GM19463 (cell line): ENCODE measurements around the gene PIGBOS1.

Experiments used
- ATAC-seq: cut with Tn5 transposase; IDR thresholded peaks from one replicate; pipeline ENCODE4 v1.9.1; 2021; ENCODE audit warnings: mild to moderate bottlenecking, moderate library complexity; ENCODE audit not compliant: unreplicated experiment

Gene PIGBOS1

GRCh38 chr15:55318588-55319494 lies at the start of gene PIGBOS1, which contains the start of gene PIGB:
Gene PIGBOS1, minus strand, starts transcription at chr15:55319123. Its CDS starts 1,331 bp downstream, at chr15:55317792.
Gene PIGB, plus strand, starts transcription at chr15:55319222. Its CDS starts 29 bp downstream, at chr15:55319251.
- ATAC-seq: peak; percentile 91

- no peak for ATAC-seq
Measured at GRCh38 chr15:55366981-55367380, 48.1 kb upstream of the PIGBOS1 start.

- ATAC-seq: no peak
Measured at GRCh38 chr15:55362641-55363040, 43.7 kb upstream of the PIGBOS1 start.

- ATAC-seq: no peak
Measured at GRCh38 chr15:55361048-55361447, 42.1 kb upstream of the PIGBOS1 start.

GRCh38 chr15:55360256-55360655 lies 41.3 kb upstream of the PIGBOS1 start:
- no peak for ATAC-seq

- no peak for ATAC-seq
Measured at GRCh38 chr15:55358471-55358870, 39.5 kb upstream of the PIGBOS1 start.

- no peak for ATAC-seq
Measured at GRCh38 chr15:55357774-55358173, 38.9 kb upstream of the PIGBOS1 start.

- ATAC-seq: no peak
Measured at GRCh38 chr15:55356985-55357585, 38.2 kb upstream of the PIGBOS1 start.

- ATAC-seq: no peak
Measured at GRCh38 chr15:55353025-55353424, 34.1 kb upstream of the PIGBOS1 start.

GRCh38 chr15:55349282-55349681 lies 30.4 kb upstream of the PIGBOS1 start:
- ATAC-seq: no peak

- no peak for ATAC-seq
Measured at GRCh38 chr15:55348281-55348778, 29.4 kb upstream of the PIGBOS1 start.

GRCh38 chr15:55344206-55344605 lies 25.3 kb upstream of the PIGBOS1 start:
- ATAC-seq: no peak

GRCh38 chr15:55343168-55343567 lies 24.2 kb upstream of the PIGBOS1 start:
- ATAC-seq: no peak

GRCh38 chr15:55337160-55337559 lies 18.2 kb upstream of the PIGBOS1 start:
- ATAC-seq: no peak

- no peak for ATAC-seq
Measured at GRCh38 chr15:55334997-55335396, 16.1 kb upstream of the PIGBOS1 start.

- no peak for ATAC-seq
Measured at GRCh38 chr15:55334371-55334770, 15.4 kb upstream of the PIGBOS1 start.

- no peak for ATAC-seq
Measured at GRCh38 chr15:55327387-55327786, 8.5 kb upstream of the PIGBOS1 start.

GRCh38 chr15:55322467-55322866 lies 3.5 kb upstream of the PIGBOS1 start:
- no peak for ATAC-seq

GRCh38 chr15:55320963-55321362 lies 2.0 kb upstream of the PIGBOS1 start:
- no peak for ATAC-seq

GRCh38 chr15:55320238-55320550 lies 1.3 kb upstream of the PIGBOS1 start:
- ATAC-seq: no peak

GRCh38 chr15:55319537-55320237 lies 764 bp upstream of the PIGBOS1 start:
- ATAC-seq: no peak
